OCI-LY3 (cell line): ENCODE measurements around the gene SPESP1.

Source experiments
- CTCF ChIP-seq: fragments of 200-600, 300-600 bp; sonication (generic); IDR thresholded peaks from 2 replicates; pipeline ENCODE4 v1.5.1; 2014; ENCODE audit warnings: antibody characterized with exemption, low read length, low read depth
- EZH2phosphoT487 ChIP-seq: fragments of 200-600 bp; shearing (Covaris generic); IDR thresholded peaks from 2 replicates; pipeline ENCODE4 v1.6.1; 2018; ENCODE audit warnings: antibody characterized with exemption, mixed run types, low read depth

- TF ChIP-seq CTCF, result no peak
- TF ChIP-seq EZH2phosphoT487, result no peak
These were observed 51.6 kb downstream of the SPESP1 start for GRCh38 chr15:68981941-68982340.
